CD4-positive, alpha-beta T cell treated with Interleukin-2 at 100 ng/mL for 4 hours (primary cell): Measurements from ENCODE around the gene TMEM121B.

Experiments used
- DNase-seq: peaks from one replicate; pipeline ENCODE4 v3.0.0-alpha.2; 2020; ENCODE audit warnings: low spot score

The TMEM121B gene

DNA sequence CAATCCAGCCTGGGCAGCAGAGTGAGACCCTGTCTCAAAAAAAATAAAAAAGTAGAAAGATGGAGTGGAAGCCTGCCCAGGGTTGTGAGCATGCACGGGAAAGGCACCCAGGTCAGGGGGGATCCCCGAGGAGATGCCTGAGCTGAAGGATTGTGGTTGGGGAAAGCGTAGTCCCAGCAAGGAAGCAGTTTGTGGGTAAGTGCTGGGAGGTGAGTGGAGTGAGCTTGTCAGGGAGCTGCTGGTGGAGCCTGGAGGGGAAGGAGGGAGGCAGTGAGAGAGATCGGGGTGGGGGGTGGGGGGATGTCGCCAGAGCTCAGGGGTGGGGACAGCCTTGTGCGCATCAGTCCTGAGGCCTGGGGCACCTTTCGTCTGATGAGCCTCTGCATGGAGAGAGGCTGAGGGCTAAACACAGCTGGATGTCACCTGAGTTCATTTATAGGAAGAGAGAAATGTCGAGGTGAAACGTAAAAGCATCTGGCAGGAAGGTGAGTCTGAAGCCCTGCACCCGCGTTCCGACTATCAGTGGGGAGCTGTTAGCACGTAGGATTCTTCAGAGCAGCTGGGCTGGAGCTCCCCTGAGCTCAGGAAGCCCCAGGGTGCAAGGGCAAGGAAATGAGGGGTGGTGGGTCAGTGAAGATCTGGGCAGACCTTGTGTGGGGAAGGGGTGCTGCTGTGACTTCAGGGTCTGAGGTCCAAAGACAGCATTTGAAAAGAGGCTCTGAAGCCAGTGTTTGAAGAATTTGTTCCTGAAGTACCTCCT is 10.2 kb downstream of the TMEM121B start:
- no peak for DNase-seq

DNA sequence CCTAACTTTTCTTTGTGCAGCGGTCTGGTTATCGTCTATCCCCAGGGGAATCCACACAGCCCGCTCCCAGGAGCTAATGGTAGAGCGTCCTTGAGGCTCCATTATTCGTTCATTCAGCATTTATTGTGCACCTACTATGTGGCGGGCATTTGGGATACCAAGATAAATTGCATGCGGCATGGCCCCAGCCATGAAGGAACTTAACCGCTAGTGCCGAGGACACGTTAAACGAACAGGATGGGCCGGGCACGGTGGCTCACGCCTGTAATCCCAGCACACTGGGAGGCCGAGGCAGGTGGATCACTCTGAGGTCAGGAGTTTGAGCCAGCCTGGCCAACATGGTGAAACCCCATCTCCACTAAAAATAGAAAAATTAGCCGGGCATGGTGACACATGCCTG is 11.2 kb downstream of the TMEM121B start:
- DNase-seq = no peak

DNA sequence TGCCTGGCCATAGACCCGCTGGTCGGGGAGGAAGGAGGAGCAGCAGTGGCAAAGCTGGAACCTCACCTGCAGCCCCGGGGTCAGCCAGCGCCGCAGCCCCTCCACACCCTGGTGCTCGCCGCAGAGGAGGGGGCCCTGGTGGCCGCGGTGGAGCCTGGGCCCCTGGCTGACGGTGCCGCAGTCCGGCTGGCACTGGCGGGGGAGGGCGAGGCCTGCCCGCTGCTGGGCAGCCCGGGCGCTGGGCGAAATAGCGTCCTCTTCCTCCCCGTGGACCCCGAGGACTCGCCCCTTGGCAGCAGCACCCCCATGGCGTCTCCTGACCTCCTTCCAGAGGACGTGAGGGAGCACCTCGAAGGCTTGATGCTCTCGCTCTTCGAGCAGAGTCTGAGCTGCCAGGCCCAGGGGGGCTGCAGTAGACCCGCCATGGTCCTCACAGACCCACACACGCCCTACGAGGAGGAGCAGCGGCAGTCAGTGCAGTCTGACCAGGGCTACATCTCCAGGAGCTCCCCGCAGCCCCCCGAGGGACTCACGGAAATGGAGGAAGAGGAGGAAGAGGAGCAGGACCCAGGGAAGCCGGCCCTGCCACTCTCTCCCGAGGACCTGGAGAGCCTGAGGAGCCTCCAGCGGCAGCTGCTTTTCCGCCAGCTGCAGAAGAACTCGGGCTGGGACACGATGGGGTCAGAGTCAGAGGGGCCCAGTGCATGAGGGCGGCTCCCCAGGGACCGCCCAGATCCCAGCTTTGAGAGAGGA is 11.9 kb downstream of the TMEM121B start:
- no peak for DNase-seq

DNA sequence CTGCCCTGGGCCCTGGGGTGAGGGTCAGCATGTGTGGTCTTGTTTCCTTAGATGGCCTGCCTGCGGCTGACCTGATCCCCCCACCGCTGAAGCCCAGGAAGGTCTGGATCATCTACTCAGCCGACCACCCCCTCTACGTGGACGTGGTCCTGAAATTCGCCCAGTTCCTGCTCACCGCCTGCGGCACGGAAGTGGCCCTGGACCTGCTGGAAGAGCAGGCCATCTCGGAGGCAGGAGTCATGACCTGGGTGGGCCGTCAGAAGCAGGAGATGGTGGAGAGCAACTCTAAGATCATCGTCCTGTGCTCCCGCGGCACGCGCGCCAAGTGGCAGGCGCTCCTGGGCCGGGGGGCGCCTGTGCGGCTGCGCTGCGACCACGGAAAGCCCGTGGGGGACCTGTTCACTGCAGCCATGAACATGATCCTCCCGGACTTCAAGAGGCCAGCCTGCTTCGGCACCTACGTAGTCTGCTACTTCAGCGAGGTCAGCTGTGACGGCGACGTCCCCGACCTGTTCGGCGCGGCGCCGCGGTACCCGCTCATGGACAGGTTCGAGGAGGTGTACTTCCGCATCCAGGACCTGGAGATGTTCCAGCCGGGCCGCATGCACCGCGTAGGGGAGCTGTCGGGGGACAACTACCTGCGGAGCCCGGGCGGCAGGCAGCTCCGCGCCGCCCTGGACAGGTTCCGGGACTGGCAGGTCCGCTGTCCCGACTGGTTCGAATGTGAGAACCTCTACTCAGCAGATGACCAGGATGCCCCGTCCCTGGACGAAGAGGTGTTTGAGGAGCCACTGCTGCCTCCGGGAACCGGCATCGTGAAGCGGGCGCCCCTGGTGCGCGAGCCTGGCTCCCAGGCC is 12.7 kb downstream of the TMEM121B start:
- no peak for DNase-seq

DNA sequence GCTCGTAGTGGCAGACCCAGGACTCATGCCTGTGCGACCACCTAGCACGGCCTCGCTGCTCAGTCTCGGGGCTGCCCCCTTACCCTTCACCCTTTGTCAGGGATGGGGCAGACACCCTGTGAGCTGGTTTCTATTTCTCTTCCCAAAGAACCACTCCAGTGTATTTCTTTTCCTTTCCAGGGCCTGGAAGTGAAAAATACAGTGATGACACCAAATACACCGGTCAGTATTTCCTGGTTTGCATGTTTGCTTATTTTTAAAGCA is 13.7 kb downstream of the TMEM121B start:
- no peak for DNase-seq

DNA sequence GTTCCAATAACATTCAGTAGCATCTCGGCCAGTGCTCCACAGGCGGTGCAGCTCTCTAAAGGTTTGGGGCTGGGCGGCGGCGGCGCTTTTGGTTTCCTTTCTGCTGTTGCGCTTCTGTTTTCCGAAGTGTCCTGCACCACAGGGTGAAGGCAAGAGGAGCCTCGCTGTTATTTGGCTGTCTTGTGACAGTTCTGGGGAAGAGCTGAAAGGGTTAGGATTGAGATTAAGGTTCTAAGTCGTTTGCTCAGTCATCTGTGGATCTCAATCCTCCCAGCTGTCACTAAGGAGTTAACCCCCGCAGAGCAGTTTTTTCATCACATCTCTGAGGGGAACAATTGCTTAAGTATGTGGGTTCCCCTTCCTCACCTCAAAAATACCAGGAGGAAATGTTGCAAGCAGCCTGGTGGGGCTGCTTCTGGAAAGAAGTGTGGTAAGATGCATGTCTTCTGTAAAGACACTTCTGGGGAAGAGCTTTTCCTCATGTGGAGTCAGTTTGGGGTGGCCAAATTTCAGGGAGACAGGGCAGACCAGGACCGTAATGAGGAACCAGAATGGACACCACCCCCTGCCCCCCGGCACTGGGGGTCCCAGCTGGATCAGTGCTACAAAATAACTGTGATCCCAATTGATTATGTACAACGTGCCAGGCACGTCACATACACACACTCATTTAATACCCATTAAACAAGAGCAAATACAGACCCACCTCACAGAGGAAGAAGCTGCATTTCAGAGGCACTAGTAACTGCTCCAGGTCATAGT is 14.2 kb downstream of the TMEM121B start:
- no peak for DNase-seq

DNA sequence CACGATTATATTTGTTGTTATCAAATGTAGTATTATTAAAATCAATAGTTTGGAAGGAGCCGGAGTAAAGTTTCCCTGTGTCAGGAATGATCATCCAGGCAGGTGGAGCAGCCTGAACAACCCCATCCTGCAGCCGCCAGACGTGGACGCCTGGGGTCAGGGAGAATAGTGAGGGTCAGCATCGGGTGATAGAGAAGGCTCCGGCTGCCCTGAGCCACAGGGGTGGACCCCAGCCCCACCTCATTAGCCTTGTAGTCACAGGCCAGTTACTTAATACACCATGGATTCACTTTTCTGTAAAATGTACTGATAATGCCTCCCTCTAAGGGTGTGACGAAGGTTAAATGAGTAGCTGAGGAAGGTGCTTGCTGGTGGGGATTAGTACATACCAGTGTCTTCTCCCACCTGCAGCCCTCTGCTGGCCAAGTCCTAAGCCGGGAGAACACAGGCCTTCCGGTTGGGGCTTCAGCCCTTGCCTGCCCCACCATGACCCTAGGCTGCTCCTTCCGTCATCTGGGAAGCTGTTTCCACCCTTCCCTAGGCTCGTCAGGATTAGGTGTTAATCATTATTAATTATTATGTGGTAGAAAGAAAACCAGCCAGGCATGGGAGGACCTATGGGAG is 14.9 kb downstream of the TMEM121B start:
- no peak for DNase-seq

DNA sequence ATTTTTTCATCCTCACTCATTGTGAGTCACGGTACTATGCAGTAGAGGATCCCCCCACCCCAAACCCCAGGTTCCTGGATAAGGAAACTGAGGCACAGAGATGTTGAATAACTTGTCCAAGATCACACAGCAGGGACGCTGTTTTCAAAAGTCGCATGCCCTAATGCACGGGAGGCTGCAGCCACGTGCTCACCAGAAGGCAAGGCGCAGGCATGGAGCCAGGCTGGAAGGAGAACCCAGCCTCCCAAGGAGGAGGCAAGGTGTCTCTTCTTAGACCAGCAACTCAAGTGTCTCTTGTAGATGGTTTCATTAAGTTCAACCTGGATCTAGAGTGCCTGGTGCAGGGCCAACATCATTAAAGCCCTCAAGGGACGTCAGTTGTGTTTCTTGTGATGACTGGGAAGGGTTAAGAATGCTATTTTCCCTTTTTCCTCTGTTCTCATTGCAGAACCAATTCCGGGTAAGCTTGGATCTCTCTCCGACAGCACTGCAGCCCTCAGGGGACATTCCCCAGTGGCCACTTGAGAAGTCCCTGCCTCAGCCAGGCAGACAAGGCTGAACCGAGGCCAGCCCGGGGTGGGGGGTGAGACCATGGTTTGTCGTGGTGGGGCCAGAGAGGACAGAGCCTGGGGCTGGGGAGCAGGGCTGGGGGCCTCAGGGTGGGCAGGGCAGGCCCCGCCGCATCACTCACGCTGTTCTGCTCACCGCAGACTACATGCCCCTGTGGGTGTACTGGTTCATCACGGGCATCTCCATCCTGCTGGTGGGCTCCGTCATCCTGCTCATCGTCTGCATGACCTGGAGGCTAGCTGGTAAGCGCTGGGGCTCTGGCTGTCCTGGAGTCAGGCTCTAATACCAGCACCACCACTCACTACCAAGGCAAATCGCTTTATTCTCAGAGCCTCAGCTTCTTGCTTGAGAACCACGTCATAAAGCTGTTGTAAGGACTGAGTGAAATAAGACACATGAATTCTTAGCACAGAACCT is 15.7 kb downstream of the TMEM121B start:
- DNase-seq = no peak

DNA sequence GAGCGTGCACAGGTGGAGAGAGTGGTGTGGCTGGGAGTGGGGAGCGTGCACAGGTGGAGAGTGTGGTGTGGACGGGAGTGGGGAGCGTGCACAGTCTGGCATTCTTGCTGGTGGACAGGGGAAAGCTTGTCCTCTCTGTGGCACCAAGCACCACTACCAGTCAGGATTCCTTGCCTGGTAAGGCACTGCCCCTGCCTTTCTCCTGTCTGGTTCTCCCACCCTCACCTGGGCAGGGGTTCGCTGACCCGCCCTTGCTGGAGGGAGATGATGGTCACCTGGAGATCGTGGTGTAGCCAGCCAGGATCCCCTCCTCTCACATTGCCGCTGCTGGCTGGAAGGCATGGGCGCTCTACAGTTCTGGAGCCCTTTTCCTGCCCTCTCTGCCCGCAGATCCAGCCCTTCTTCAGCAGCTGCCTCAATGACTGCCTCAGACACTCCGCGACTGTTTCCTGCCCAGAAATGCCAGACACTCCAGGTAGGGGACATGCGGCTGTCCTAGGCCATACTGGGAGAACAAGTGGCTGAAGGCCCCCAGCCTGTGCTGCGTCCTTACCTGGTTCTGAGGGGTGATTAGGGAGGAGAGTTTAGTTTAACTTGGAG is 16.7 kb downstream of the TMEM121B start:
- DNase-seq = no peak

DNA sequence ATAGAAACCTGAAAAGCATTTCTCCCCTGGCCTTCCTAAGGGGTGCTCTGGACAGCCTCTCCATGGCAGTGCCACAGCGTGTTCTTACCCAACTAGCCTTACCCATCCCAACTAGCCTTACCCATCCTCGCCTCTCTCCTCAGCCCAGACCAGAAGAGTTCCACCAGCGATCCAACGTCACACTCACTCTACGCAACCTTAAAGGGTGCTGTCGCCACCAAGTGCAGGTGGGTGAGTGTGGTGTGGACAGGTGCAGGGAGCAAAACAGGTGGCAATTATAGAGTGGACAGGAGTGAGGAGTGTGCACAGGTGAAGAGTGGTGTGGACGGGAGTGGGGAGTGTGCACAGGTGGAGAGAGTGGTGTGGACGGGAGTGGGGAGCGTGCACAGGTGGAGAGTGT is 17.8 kb downstream of the TMEM121B start:
- DNase-seq = no peak

DNA sequence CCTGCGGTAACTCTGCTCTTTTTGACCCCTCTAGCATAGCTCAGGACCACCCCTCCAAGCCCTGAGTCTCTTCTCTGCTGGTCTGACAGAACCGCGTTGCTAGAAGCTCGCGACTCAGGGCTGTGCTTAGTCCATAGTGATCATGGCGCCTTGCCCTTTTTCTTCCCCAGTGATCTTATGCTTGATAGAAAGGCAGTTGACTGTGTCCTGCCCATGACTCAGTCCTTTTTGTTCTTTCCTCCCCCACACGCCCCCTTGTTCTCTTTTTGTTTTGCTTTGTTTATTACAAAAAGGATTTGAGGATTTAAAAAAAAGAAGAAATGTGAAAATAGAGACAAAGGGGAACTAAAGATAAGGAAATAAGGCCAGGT is 18.9 kb downstream of the TMEM121B start:
- DNase-seq = no peak

DNA sequence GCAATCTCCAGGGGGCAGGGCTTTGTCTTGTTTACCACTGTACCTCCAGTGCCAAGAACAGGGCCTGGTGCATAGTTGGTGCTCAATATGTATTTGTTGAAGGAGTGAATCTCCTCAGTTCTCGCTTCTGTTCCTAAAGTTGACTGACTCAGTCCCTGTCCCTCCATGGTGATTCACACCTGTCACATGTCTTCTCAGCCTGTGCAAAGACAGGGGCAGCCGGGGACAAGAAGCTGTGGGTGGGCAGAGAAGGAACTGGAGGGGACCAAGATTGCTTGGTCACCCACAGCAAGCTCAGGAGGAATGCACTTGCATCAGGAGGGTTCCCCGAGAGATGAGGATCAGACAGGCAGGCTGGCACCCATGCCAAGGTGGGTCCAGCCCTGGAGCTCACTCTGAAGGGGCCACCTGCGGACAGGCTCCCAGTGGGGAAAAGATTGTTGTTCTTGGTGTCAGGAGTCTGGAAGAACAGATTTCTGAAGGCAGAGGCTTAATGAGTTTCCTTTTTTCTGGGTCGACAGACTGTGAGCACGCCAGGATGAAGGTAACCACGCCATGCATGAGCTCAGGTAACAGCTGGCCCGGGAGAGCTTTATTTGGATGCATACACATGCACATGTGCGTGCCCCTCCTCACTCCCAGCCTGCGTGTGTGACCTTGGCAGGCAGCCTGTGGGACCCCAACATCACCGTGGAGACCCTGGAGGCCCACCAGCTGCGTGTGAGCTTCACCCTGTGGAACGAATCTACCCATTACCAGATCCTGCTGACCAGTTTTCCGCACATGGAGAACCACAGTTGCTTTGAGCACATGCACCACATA is 19.5 kb downstream of the TMEM121B start:
- DNase-seq = no peak

DNA sequence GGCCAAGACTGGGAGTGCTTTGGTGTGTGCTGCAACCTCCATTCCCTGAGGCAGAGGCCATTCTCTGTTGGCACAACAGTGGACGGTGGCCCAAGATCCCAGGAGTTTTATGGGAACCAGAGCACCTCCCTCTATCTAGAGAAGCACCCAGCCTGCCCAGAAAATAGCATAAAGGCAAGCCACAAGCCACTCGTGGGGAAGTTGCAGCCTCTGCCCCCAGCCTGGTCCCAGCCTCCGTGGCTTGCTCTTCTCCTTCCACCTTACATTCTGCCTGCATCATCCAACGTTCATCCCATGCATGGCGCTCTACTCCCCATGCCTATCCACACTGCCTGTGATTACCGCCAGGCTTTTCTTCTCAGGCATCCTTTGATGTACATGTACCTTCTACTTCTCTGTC is 20.5 kb downstream of the TMEM121B start:
- DNase-seq = no peak

DNA sequence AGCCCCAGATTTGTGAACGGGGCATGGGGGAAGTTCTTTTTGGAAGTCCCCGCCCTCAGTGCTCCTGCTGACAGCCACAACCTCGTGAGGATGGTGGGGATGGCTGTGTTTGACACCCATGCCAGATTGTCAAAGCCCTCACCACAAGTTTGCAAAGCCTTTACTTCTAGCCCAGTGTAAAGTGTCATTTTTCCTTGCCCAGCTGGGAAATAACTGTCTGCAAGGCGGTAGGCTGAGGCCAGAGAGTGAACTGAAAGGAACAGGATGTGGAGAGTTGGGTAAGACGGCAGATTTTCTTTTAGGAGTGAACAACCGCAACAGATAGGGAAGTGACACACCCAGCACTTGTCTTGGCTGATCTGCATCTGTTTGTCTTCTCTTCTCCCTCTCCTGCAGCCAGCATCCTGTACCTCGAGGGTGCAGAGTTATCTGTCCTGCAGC is 22.8 kb downstream of the TMEM121B start:
- DNase-seq = peak; percentile 37

DNA sequence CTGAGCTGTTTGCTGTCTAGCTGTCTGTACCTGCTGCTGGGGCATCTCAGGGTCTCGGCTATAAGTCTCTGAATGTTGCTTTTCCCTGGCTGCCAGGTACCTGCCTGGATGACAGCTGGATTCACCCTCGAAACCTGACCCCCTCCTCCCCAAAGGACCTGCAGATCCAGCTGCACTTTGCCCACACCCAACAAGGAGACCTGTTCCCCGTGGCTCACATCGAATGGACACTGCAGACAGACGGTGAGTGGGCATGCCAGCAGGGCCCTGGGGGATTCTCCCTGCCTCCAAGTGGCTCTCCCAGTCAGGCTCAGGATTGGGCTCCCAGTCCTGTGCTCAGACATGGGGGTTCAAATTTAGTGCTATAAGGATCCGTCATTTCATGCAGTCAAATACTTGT is 23.5 kb downstream of the TMEM121B start:
- no peak for DNase-seq

DNA sequence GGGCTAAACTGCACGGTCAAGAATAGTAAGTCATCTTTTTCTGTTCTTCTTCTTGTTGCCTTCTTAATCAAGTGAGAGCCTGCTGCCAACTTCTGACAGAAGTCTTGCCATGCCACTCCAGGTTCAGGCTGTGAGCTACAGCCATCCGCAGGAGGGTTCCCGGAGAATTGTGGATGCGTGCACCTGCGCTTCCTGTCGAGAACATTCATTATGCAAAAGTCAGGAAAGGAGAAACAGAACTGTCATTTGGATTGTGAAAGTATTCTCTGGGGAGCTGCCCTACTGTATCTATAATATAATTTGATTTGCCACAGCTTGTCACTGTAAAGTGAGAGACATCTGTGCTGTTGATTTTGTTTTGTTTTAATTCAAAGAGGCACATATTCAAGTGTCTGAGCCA is 24.1 kb downstream of the TMEM121B start:
- DNase-seq = no peak

DNA sequence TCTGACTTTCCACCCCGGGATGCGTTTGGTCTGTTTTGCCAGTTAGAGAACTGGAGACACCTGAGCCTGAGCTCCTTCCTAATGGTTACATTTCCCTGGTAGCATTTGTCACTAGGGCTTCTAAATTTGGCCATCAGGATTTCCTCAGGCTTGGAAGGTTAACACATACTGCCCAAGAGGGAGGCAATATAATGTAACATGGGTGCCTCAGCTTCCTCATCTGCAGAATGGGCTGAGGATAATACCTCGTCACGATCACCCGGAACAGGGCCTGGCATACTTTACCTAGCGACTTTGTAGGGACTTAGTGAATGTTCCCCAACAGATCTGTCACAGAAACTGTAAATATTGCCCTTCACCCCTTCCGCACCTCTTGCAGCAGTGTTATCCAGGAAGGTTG is 25.1 kb downstream of the TMEM121B start:
- no peak for DNase-seq

DNA sequence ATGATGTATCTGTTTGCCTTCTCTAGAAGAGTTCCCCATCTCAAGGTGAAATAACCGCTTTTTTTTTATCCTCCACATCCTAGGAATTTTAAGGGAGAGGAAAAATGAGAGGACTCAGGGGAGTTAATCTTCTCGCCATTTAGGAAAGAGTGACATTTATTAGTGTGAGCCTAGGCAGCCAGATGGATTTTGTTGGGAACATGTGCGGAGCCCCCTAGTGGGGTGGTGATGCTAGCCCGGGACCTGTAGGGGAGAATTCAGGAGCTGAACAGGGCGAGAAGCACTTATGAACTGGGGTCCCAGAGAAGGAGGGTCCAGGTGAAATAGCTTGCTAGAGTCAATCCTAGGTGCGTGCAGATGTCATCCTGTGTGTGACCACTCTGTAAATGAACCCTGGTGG is 25.6 kb downstream of the TMEM121B start:
- no peak for DNase-seq

DNA sequence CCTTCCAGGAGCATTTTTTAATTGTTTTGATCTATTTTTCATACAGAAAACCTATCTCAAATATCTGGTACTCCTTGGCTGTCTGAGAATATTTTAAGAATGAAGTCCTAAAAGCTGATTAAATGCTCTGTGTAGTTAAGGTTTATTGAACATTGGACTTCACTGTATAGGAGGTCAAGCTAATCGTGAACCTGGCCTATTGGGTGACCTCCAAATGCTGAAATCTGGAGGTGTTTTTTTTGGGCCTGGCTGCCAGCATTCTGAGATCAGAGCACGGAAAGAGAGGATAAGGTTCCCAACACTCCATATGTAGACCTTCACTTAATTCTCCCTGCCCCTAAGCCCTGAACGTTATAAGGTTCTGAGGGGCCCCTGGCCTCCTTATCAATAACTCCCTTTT is 28.1 kb downstream of the TMEM121B start:
- DNase-seq = no peak
